SK-N-SH (cell line): ENCODE results near the gene GSG1L. TPM values are rescaled to one million over a fixed set of nuclear protein-coding genes. Genes with fewer than 3 reads are reported as not detected.

Experiments
- CTCF ChIA-PET: fragments of 300-600, 350-600 bp; formaldehyde crosslinking; extraction: SDS; loops from one replicate; lab custom pipeline; 2021; lab: Yijun Ruan, JAX
- POLR2A ChIA-PET: fragments of 350-600 bp; sonication (Branson Sonifier 250); formaldehyde crosslinking; extraction: SDS; loops from one replicate; lab custom pipeline; 2020; ENCODE audit warnings: antibody characterized with exemption, inconsistent platforms; lab: Yijun Ruan, JAX
- DNase-seq: peaks from one replicate; pipeline ENCODE4 v3.0.0; 2012
- H2AFZ ChIP-seq: fragments of 200-600 bp; sonication (generic); 2 replicates; pipeline ENCODE4 v1.8.1; 2016; ENCODE audit warnings: antibody characterized with exemption, mild to moderate bottlenecking, low read depth
- H3F3A ChIP-seq: fragments of 200-600 bp; sonication (generic); replicated peaks from 2 replicates; pipeline ENCODE3; 2016; ENCODE audit warnings: antibody characterized with exemption, mild to moderate bottlenecking; ENCODE audit not compliant: insufficient read depth
- H3K27ac ChIP-seq, 2 experiments: fragments of 200-500 bp in 1 of 2; fragments of 200-600 bp in 1 of 2; sonication (Bioruptor generic) in 1 of 2; sonication (generic), shearing (Covaris generic) in 1 of 2; 2 replicates each; pipeline versions ENCODE4 v1.5.1 to v1.6.1; 2014 to 2016; ENCODE audit warnings: low read depth in 2 of 2, inconsistent platforms in 1 of 2, low read length in 1 of 2, mild to moderate bottlenecking in 1 of 2, mixed read lengths in 1 of 2
- H3K27me3 ChIP-seq: fragments of 200-600 bp; sonication (generic), shearing (Covaris generic); 2 replicates; pipeline ENCODE4 v1.6.1; 2016; ENCODE audit warnings: mixed run types; ENCODE audit not compliant: insufficient read depth
- H3K36me3 ChIP-seq, 2 experiments: fragments of 200-500 bp in 1 of 2; fragments of 200-600 bp in 1 of 2; sonication (Bioruptor generic) in 1 of 2; sonication (generic) in 1 of 2; replicated peaks in 1 of 2; 2 replicates each; pipeline versions ENCODE3 to v1.5.1; 2014 to 2016; ENCODE audit warnings: low read length in 1 of 2, mild to moderate bottlenecking in 1 of 2; ENCODE audit not compliant: insufficient read depth in 2 of 2, control insufficient read depth in 1 of 2
- H3K4me1 ChIP-seq, 2 experiments: fragments of 200-500 bp in 1 of 2; fragments of 200-600 bp in 1 of 2; sonication (Bioruptor generic) in 1 of 2; sonication (generic), shearing (Covaris generic) in 1 of 2; 2 replicates each; pipeline versions ENCODE4 v1.5.1 to v1.6.1; 2014 to 2016; ENCODE audit warnings: low read depth in 1 of 2, low read length in 1 of 2, mixed run types in 1 of 2; ENCODE audit not compliant: insufficient read depth in 2 of 2, control insufficient read depth in 1 of 2
- H3K4me2 ChIP-seq: fragments of 200-600 bp; sonication (generic), shearing (Covaris generic); 2 replicates; pipeline ENCODE4 v1.6.1; 2017; ENCODE audit warnings: mixed run types
- H3K4me3 ChIP-seq, 2 experiments: fragments of 200-500 bp in 1 of 2; fragments of 200-600 bp in 1 of 2; sonication (Bioruptor generic) in 1 of 2; sonication (generic), shearing (Covaris generic) in 1 of 2; 2 replicates each; pipeline versions ENCODE4 v1.5.1 to v1.8.1; 2014 to 2016; ENCODE audit warnings: low read depth in 2 of 2, inconsistent platforms in 1 of 2, low read length in 1 of 2, mild to moderate bottlenecking in 1 of 2, mixed read lengths in 1 of 2, moderate library complexity in 1 of 2
- H3K79me2 ChIP-seq: fragments of 200-600 bp; sonication (generic); 2 replicates; pipeline ENCODE4 v1.8.1; 2017; ENCODE audit warnings: mild to moderate bottlenecking; ENCODE audit not compliant: insufficient read depth
- H3K9ac ChIP-seq: fragments of 200-600 bp; sonication (generic); 2 replicates; pipeline ENCODE4 v1.6.1; 2017; ENCODE audit warnings: mixed run types
- H3K9me2 ChIP-seq: fragments of 200-600 bp; sonication (generic); 2 replicates; pipeline ENCODE4 v1.6.1; 2017; ENCODE audit warnings: mixed run types
- H3K9me3 ChIP-seq: fragments of 200-600 bp; sonication (generic); 2 replicates; pipeline ENCODE4 v1.6.1; 2017; ENCODE audit warnings: mixed run types, mild to moderate bottlenecking, moderate library complexity
- H4K20me1 ChIP-seq: fragments of 200-600 bp; sonication (generic); 2 replicates; pipeline ENCODE4 v1.6.1; 2017; ENCODE audit warnings: mild to moderate bottlenecking, mixed run types; ENCODE audit not compliant: insufficient read depth
- ELF1 ChIP-seq: IDR thresholded peaks from 2 replicates; pipeline ENCODE4 v1.4.0; 2012
- FOSL2 ChIP-seq: IDR thresholded peaks from 2 replicates; pipeline ENCODE4 v1.4.0; 2012; ENCODE audit warnings: low read depth, mild to moderate bottlenecking, moderate library complexity, borderline replicate concordance
- FOXJ3 ChIP-seq: sonication (generic); formaldehyde crosslinking; IDR thresholded peaks from 2 replicates; pipeline ENCODE4 v1.5.1; 2020; ENCODE audit warnings: mild to moderate bottlenecking, missing genetic modification reagents
- GABPA ChIP-seq: IDR thresholded peaks from 2 replicates; pipeline ENCODE4 v1.4.0; 2012; ENCODE audit warnings: low read depth, mild to moderate bottlenecking
- GATA2 ChIP-seq: sonication (generic); formaldehyde crosslinking; IDR thresholded peaks from 2 replicates; pipeline ENCODE4 v1.5.0; 2020; ENCODE audit warnings: mild to moderate bottlenecking, missing genetic modification reagents
- JUND ChIP-seq: IDR thresholded peaks from 2 replicates; pipeline ENCODE4 v1.4.0; 2012
- MEF2A ChIP-seq: IDR thresholded peaks from 2 replicates; pipeline ENCODE4 v1.4.0; 2012; ENCODE audit warnings: low read depth, borderline replicate concordance
- MXI1 ChIP-seq: IDR thresholded peaks from 2 replicates; pipeline ENCODE4 v1.6.1; 2012; ENCODE audit warnings: mild to moderate bottlenecking, low read depth, low read length, improper control_type of control experiment
- NFIC ChIP-seq: IDR thresholded peaks from 2 replicates; pipeline ENCODE4 v1.4.0; 2012; ENCODE audit warnings: borderline replicate concordance
- NRF1 ChIP-seq: IDR thresholded peaks from 2 replicates; pipeline ENCODE4 v1.6.1; 2012; ENCODE audit warnings: low read depth, mild to moderate bottlenecking, low read length
- RAD21 ChIP-seq: IDR thresholded peaks from 2 replicates; pipeline ENCODE4 v1.6.1; 2012; ENCODE audit warnings: mild to moderate bottlenecking, low read length
- SIN3A ChIP-seq: IDR thresholded peaks from 2 replicates; pipeline ENCODE4 v1.6.1; 2012; ENCODE audit warnings: low read depth, mild to moderate bottlenecking, low read length, moderate library complexity, borderline replicate concordance
- SMC3 ChIP-seq: IDR thresholded peaks from 2 replicates; pipeline ENCODE4 v1.6.1; 2012; ENCODE audit warnings: low read depth, low read length, improper control_type of control experiment
- TAF1 ChIP-seq: IDR thresholded peaks from 2 replicates; pipeline ENCODE4 v1.6.1; 2012; ENCODE audit warnings: low read depth, mild to moderate bottlenecking, low read length, moderate library complexity, borderline replicate concordance
- TCF12 ChIP-seq: IDR thresholded peaks from 2 replicates; pipeline ENCODE4 v1.4.0; 2012
- TEAD4 ChIP-seq: IDR thresholded peaks from 2 replicates; pipeline ENCODE4 v1.4.0; 2012; ENCODE audit warnings: mild to moderate bottlenecking, borderline replicate concordance; ENCODE audit not compliant: insufficient read depth
- YY1 ChIP-seq: IDR thresholded peaks from 2 replicates; pipeline ENCODE4 v1.4.0; 2012; ENCODE audit warnings: low read depth, mild to moderate bottlenecking
- WGBS: methylation state at CpG from one replicate; pipeline ENCODE4 v1.1.6; 2017; ENCODE audit warnings: low lambda C conversion rate; 5-methylcytosine and 5-hydroxymethylcytosine counted together
- polyA plus RNA-seq, 3 experiments: library from polyadenylated mRNA; depleted of rRNA; stranded (reverse); fragments of >200 nt; gene quantifications; 2 replicates each; pipeline ENCODE4 v1.2.3, GENCODE V29; 2012
- TF ChIP-seq, protein P1 (sequence below): IDR thresholded peaks from 2 replicates; pipeline ENCODE4 v1.4.0; 2012; ENCODE audit warnings: low read depth, borderline replicate concordance
- TF ChIP-seq, protein P2 (sequence below): IDR thresholded peaks from 2 replicates; pipeline ENCODE4 v1.4.0; 2012; ENCODE audit warnings: low read depth, borderline replicate concordance
- TF ChIP-seq, protein P3 (sequence below): IDR thresholded peaks from 2 replicates; pipeline ENCODE4; 2012

GSG1L gene
- polyA plus RNA-seq, 1 of the 3 experiments (the other 2 are of a cell fraction) = not detected

DNA sequence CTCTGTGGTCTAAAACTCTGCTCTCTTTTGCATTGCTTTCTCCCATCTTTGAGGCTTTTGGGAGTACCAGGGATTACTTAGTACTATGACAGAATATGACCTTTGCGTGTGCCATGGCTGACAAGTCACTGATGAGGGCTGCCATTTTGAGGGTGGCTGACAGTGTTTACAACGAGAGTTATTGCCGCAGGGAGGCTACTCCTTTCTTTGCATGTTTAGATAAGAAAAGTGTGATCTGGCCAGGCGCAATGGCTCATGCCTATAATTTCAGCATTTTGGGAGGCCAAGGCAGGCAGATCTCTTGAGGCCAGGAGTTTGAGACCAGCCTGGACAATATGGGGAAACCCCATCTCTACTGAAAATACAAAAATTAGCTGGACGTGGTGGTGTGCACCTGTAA is 77.5 kb downstream of the GSG1L start:
- Histone ChIP-seq H3K27me3 (no peaks in the 10 kb centered on the region), H4K20me1 (no peaks in the 10 kb centered on the region), H3K4me1 (peaks cover 0 to 4% of the 10 kb centered on the region in 2 experiments; a peak in 1 of 4 replicates), H3K4me3 (no peak overlapping the region), H2AFZ (no peak overlapping the region), H3K9me3 (no peaks in the 10 kb centered on the region), H3K9ac (no peak overlapping the region), H3K79me2 (no peaks in the 10 kb centered on the region), H3K36me3 (no peaks in the 10 kb centered on the region), H3K27ac (no peak overlapping the region), H3K4me2 (no peak overlapping the region), H3K9me2 (no peaks in the 10 kb centered on the region), H3F3A (no peaks in the 10 kb centered on the region)
- TF ChIP-seq GABPA (no peak), TCF12 (no peak), TEAD4 (no peak), YY1 (no peak), RAD21 (no peak), MEF2A (no peak), SIN3A (no peak), NRF1 (no peak), JUND (no peak), FOXJ3 (CRISPR knock-in tag) (no peak), TAF1 (no peak), GATA2 (CRISPR knock-in tag) (no peak), FOSL2 (no peak), MXI1 (no peak), SMC3 (no peak), ELF1 (no peak), NFIC (no peak)
- TF ChIP-seq, protein P1, sequence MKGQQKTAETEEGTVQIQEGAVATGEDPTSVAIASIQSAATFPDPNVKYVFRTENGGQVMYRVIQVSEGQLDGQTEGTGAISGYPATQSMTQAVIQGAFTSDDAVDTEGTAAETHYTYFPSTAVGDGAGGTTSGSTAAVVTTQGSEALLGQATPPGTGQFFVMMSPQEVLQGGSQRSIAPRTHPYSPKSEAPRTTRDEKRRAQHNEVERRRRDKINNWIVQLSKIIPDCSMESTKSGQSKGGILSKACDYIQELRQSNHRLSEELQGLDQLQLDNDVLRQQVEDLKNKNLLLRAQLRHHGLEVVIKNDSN = no peak
- TF ChIP-seq, protein P2, sequence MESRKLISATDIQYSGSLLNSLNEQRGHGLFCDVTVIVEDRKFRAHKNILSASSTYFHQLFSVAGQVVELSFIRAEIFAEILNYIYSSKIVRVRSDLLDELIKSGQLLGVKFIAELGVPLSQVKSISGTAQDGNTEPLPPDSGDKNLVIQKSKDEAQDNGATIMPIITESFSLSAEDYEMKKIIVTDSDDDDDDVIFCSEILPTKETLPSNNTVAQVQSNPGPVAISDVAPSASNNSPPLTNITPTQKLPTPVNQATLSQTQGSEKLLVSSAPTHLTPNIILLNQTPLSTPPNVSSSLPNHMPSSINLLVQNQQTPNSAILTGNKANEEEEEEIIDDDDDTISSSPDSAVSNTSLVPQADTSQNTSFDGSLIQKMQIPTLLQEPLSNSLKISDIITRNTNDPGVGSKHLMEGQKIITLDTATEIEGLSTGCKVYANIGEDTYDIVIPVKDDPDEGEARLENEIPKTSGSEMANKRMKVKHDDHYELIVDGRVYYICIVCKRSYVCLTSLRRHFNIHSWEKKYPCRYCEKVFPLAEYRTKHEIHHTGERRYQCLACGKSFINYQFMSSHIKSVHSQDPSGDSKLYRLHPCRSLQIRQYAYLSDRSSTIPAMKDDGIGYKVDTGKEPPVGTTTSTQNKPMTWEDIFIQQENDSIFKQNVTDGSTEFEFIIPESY = no peak
- TF ChIP-seq, protein P3, sequence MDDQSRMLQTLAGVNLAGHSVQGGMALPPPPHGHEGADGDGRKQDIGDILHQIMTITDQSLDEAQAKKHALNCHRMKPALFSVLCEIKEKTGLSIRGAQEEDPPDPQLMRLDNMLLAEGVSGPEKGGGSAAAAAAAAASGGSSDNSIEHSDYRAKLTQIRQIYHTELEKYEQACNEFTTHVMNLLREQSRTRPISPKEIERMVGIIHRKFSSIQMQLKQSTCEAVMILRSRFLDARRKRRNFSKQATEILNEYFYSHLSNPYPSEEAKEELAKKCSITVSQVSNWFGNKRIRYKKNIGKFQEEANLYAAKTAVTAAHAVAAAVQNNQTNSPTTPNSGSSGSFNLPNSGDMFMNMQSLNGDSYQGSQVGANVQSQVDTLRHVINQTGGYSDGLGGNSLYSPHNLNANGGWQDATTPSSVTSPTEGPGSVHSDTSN = no peak
- no peak for DNase-seq
- ChIA-PET POLR2A (no interaction called here), CTCF (interaction anchor here (5.7 kb wide), 1 partner anchor 13 kb away, joined by 36 read pairs; no protein-coding TSS in a partner anchor)
- WGBS = 59% methylated on average over 5 of the region's 5 CpGs
